GM19468 (cell line): ENCODE results near the gene CES4A.
A peak's percentile ranks its signal among the peaks of the same experiment; 100 is the strongest.
"Not testable (repeated sequence)": the region's sequence is repeated elsewhere in the genome, so short reads cannot be mapped to it uniquely, and the experiment has no call there.

Experiments
- ATAC-seq: cut with Tn5 transposase; IDR thresholded peaks from one replicate; pipeline ENCODE4 v1.9.1; 2021; ENCODE audit warnings: mild to moderate bottlenecking, moderate library complexity, moderate number of reproducible peaks; ENCODE audit not compliant: unreplicated experiment; ENCODE audit errors: extremely low read depth

The CES4A gene

DNA sequence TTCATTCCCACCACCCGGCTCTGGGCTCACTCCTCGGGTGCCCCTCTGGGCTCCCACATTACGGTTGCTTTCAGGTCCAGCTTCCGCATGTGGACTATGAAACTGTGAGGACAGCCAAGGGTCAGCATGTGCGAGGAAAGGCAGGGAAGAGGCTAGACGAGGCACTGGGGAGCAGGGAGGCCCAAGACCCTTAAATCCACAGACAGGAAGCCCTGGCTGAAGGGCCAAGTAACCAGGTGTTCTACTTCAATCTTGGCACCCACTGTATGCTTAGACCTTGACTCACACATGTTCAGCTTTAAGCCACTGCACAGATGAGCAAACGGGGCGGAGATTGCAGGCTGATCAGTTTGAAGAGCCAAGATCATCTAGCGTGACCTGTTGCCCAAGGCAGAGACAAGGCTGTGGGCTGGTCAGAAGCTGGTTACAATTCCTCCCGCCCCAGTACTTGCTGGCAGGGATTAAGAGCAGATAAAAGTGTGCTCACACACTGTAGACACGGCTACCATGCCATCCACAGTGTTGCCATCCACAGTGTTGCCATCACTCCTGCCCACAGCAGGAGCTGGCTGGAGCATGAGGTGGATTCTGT is at the start of gene CES4A:
Gene CES4A, plus strand, starts transcription at position 393 of the 592 bp plus-strand sequence. Its CDS starts 184 bp downstream, at position 577.
- no peak for ATAC-seq

DNA sequence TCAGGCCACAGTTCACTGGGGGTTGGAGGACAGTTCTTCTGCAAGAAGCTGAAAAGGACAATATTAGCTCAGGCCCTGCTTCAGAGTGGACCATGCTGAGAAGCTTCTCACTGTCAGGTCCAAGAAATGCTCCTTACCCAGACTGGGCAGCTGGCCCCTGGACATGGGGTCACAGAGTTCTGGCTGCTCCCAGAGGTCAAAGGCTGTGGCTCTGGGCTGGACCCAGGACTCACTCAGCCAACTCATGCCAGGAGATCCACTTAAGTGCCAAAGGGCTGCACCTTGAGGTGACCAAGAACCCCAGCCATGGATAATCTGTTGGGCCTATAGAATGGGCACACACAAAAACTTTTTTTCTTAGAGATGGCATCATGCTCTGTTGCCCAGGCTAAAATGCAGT is 49.0 kb upstream of the CES4A start:
- no peak for ATAC-seq

- no peak for ATAC-seq
Measured at GRCh38 chr16:66940236-66940635, 48.2 kb upstream of the CES4A start.

DNA sequence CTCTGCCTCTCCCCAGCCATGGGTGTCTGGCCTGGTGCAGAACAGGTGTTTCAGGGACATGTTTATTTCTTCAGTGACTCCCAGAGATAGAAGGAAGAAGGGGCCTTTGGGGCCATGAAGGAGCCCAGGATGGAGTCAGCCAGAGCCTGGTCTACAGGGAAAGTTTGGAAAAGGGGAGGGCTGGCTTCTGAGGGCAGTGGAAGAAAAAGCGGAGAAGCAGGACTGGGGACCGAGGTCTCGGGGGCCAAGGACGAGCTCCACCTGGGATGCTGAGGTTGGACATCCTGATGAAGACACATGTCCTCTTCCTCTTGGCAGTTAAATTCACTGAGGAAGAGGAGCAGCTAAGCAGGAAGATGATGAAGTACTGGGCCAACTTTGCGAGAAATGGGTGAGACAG is 45.4 kb upstream of the CES4A start:
- ATAC-seq = no peak

GRCh38 chr16:66943426-66944053 is 44.8 kb upstream of the CES4A start:
- no peak for ATAC-seq

DNA sequence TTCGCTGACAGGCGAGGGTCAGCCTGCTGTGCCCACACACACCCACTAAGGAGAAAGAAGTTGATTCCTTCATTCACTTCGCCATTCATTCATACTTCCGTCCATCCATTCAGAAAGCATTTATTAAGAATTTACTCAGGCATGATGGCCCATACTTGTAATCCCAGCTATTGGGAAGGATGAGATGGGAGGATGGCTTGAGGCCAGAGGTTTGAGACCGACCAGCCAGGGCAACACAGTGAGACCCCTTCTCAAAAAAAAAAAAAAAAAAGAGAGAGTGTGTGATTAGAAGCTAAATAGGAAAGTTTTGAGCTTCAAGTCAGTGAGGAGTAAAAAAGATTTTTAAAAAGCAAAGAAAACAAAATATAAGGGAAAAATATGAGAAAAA is 44.3 kb upstream of the CES4A start:
- ATAC-seq = no peak

GRCh38 chr16:66944971-66945370 is 43.4 kb upstream of the CES4A start:
- not testable (repeated sequence) for ATAC-seq

DNA sequence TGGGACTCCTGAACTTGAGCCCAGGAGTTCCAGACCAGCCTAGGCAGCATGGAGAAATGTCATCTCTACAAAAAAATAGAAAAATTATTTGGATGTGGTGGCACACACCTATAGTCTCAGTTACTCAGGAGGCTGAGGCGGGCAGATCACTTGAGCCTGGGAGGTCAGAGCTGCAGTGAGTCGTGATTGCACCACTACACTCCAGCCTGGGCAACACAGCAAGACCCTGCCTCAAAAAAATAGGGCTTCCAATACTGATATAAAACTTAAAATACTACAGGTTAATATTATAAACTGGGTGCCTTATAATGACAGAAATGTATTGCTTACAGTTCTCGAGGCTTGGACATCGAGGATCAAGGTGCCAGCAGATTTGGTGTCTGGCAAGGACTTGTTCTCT is 42.5 kb upstream of the CES4A start:
- no peak for ATAC-seq

GRCh38 chr16:66946541-66946940 is 41.8 kb upstream of the CES4A start:
- no peak for ATAC-seq

DNA sequence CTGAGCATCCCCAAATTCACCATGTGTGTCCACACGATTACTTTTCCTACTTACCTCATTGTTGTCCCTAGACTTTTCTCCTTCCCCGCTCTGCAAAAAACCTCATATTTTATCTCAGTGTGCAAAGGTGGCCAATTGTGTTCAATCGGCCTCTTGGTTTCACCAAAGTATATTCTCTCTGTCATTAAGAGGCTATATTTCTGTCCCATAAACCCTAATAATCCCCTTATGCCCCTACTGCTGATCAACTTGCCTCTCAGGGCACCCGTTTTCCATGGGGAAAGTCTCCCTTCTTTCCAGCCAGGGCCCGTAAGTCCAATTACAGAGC is 41.5 kb upstream of the CES4A start:
- ATAC-seq = no peak

- ATAC-seq = peak; percentile 37
Measured at GRCh38 chr16:66947302-66948065, 40.9 kb upstream of the CES4A start.

DNA sequence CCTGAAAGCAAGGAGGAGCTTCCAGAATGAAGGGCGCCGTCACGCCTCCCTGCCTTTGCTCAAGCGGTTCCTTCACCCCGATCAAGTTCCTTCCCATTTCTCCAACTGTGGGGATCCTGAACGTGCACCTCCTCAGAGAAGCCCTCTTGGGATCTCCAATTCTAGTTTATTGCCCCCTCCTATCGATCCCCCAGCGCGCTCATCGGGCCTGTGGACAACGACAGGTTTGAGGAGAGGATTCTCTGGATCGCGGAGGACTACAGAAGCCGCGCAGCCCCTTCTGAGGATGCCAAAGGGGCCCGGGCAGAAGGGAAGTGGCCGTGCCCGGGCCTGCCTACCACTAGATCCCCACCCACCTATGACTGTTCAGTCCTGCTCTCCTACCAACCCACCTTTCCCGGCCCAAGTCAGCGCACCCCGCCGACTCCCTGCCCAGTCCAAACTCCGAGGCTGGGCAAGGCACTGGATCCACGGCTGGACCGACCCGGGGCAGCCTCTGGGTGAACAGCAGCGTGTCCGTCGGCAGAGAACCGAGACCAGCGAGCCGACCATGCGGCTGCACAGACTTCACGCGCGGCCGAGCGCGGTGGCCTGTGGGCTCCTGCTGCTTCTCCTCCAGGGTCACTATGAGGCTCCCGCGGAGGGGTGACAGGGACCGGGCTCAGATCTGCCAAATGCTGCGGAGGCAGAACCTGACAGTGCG is 40.1 kb upstream of the CES4A start:
- ATAC-seq = no peak

DNA sequence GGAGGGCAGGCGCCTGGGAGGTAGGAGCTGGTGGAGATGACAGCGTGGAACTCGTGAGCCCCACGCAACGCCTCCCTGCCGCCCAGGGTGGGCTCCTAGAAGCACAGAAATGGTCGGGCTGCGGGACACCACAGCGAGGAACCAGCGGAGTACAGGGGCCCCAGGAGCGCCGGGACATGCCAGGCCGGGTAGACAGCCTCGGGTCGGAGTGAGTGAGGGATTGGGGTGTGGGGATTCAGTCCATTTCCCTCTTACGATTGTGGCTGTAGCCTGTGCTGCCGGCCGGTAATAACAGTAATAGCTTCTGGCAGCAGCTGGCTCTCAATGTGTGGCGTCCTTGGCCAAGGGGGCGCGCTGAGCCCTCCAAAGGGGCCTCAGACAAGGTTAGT is 39.6 kb upstream of the CES4A start:
- no peak for ATAC-seq

GRCh38 chr16:66949472-66949871 is 38.9 kb upstream of the CES4A start:
- no peak for ATAC-seq

DNA sequence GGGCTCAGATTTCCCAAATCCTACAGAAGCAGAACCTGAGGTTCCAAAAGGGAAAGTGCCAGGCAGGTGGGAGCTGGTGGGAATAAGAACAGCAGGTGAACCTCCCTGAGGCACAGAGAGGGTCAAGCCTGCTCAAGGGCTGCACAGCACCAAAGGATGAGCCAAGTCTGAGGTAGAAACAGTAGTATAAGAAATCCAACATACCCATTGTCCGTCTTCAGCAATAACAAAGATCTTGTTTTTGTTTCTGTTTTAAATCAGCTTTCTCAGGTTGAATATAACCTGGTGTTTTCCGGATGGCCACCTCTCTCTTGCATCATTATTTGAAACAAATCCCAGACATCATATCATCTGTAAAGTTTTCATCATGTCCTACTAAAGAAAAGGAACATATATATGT is 38.0 kb upstream of the CES4A start:
- ATAC-seq = no peak

GRCh38 chr16:66950971-66951790 is 37.2 kb upstream of the CES4A start:
- no peak for ATAC-seq

GRCh38 chr16:66952430-66953110 is 35.8 kb upstream of the CES4A start:
- ATAC-seq = no peak

DNA sequence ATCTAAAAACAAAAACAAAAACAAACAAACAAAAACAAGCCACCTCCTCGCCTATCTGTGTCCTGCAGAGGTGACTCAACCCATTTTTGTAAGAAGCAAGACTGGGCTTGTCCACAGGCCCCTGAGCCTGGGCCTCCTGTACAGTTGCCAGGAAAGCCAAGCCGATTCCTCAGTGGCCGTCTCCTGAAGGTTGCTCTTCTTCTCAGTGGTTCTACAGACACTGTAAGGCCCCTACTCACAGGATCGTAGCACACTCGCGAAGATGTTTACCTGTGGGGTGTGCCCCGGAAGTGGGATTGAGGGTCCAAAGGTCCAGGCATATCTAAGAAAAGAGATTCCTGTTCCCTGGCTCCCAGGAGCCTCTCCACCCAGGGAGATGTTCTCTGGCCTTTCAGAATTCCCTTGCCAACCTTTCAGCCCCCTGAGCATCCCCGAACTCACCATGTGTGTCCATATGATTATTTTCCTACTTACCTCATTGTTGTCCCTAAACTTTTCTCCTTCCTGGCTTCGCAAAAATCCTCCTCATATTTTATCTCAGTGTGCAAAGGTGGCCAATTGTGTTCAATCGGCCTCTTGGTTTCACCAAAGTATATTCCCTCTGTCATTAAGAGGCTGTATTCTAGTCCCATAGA is 34.8 kb upstream of the CES4A start:
- ATAC-seq = no peak

GRCh38 chr16:66954097-66954659 is 34.2 kb upstream of the CES4A start:
- ATAC-seq = peak; percentile 48
